ENCODE results near the gene OR14K1. TPM values are rescaled to one million over a fixed set of nuclear protein-coding genes. Genes with fewer than 3 reads are reported as not detected.

OR14K1 gene
- total RNA-seq, 2 donors from 2014 or later, result not detected

DNA sequence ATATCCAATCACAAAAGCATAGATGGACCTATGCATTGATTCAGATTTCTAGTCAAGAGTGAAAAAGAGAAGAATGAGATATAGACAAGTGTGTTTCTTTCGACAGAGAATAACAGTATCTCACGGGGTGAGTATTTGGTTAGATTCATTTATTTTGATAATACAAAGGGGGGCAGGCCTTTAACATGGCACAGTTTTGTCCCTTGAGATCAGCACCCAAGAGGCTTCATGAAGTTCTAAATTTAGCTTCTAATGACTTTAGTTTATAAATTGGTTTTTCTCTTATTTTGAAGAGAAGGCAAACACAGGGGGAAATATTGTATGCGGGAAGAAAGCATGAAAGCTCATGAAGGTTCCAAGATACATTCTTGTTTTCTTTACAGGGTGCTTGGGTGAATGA lies 22.0 kb downstream of the OR14K1 start, which contains the start of gene OR1C1:
Gene OR1C1, minus strand, starts transcription at position 101 of the 400 bp plus-strand sequence. CDS start 2,150 bp downstream, outside the sequence.
- Mint-ChIP-seq H3K4me3 (no peak within 1 kb of the TSS), H3K27ac (no peak within 1 kb of the TSS), H3K27me3 (no peaks in the 10 kb centered on the region), H3K4me1 (no peaks in the 10 kb centered on the region), H3K36me3 (ENCODE audit: low read depth) (no peaks in the 10 kb centered on the region)
- no peaks in the 10 kb centered on the region for H3K9me3 ChIP-seq (ENCODE audit: control insufficient read depth, low read length, poor library complexity, severe bottlenecking)
- no peak for DNase-seq
- ATAC-seq, result no peak

DNA sequence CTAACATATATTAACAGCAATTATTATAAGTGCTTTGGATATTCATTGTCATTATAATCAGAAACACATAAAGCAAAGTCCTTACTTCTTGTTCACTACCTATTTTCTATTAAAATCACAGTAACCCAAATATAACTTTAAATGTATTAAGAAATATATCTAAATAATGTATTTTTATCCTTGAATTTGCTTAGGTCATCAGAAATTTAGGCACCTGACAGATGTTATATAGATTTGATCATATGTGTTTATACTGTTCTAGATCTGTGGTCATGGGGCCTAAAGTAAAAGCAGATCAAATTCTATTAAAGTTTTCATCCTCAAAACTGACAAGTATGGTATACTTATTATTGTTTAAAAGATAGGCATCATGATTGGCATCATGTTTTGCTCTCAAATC lies 31.2 kb downstream of the OR14K1 start:
- ATAC-seq, result no peak
- Mint-ChIP-seq H3K36me3 (ENCODE audit: low read depth) (no peaks in the 10 kb centered on the region), H3K27ac (no peak overlapping the region), H3K27me3 (no peaks in the 10 kb centered on the region), H3K4me1 (no peaks in the 10 kb centered on the region), H3K4me3 (no peak overlapping the region)
- no peaks in the 10 kb centered on the region for H3K9me3 ChIP-seq (ENCODE audit: control insufficient read depth, low read length, poor library complexity, severe bottlenecking)
- DNase-seq, result no peak

Other genes with a start within 250 kb of the OR14K1 start
- not detected for gene OR2C3, start 202.2 kb upstream of the OR14K1 start, total RNA-seq
- 1 to 10 TPM; 1.7 to 2.2 TPM for gene GCSAML, start 189.5 kb upstream of the OR14K1 start, total RNA-seq
- gene OR2G2, start 150.3 kb upstream of the OR14K1 start, total RNA-seq, result not detected
- gene OR2G3, start 133.0 kb upstream of the OR14K1 start, total RNA-seq, result not detected
- gene OR13G1, start 58.9 kb upstream of the OR14K1 start, total RNA-seq, result not detected
- gene OR6F1, start 22.0 kb upstream of the OR14K1 start, total RNA-seq, result not detected
- gene OR14A2, start 9.5 kb downstream of the OR14K1 start, total RNA-seq, result not detected
- not detected for gene OR1C1, start 21.9 kb downstream of the OR14K1 start, total RNA-seq
- gene OR14A16, start 85.5 kb downstream of the OR14K1 start, total RNA-seq, result not detected
- gene OR11L1, start 103.3 kb downstream of the OR14K1 start, total RNA-seq, result 1 to 10 TPM in 1 of 2 donors, not detected in 1; 1.3 TPM
- gene TRIM58, start 118.6 kb downstream of the OR14K1 start, total RNA-seq, result 10 to 100 TPM in 1 of 2 donors, 1 to 10 TPM in 1; 1.2 to 44.2 TPM
- 1 to 10 TPM in 1 of 2 donors, under 1 TPM in 1; 0.72 to 6.6 TPM for gene OR2W3, start 157.0 kb downstream of the OR14K1 start, total RNA-seq
- gene OR2T8, start 181.6 kb downstream of the OR14K1 start, total RNA-seq, result under 1 TPM in 1 of 2 donors, not detected in 1; 0.30 TPM
- gene OR2AJ1, start 186.3 kb downstream of the OR14K1 start, total RNA-seq, result under 1 TPM in 1 of 2 donors, not detected in 1; 0.15 TPM
- under 1 TPM; 0.50 to 0.62 TPM for gene OR2L8, start 210.2 kb downstream of the OR14K1 start, total RNA-seq
- gene OR2AK2, start 226.6 kb downstream of the OR14K1 start, total RNA-seq, result under 1 TPM in 1 of 2 donors, not detected in 1; 0.37 TPM

All from T-helper 17 cell (primary cell).